ENCODE measurements around the gene DOHH. TPM values are rescaled to one million over a fixed set of nuclear protein-coding genes. Genes with fewer than 3 reads are reported as not detected.

DOHH gene
- polyA plus RNA-seq, 1 donor (not counting 4 experiments of a cell fraction or from before 2014, with no cell fraction given): 4.2 TPM

DNA sequence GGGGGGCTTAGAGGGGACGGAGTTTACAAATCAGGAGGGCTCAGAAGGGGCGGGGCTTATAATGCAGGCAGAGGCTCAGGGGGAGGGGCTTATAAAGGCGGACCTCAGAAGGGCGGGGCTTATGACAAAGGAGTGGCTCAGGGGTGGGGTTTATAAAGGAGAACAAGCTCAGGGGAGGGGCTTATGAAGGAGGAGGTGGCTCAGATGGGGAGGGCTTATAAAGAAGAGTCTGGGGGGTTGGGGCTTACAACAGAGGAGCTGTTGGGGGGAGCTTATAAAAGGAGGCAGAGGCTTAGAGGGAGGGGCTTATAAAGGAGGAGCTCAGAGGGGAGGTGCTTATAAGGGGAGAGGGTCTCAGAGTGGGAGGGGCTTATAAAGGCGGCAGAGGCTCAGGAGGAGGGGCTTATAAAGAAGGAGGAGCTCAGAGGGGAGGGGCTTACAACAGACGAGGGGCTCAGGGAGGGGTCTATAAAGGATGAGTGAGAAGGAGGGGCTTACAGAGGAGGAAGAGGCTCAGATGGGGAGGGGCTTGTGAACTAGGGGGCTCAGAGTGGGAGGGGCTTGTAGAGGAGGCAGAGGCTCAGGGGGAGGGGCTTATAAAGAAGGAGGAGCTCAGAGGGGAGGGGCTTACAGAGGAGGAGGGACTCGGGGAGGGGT, 21.2 kb downstream of the DOHH start:
- Histone ChIP-seq H3K27me3 (ENCODE audit: control insufficient read depth, extremely low read depth, insufficient read depth, low read length) (peaks cover 32% of the 10 kb centered on the region), H3K4me2 (ENCODE audit: control insufficient read depth, extremely low read depth, insufficient read depth, low read depth, low read length) (no peak overlapping the region), H3K9ac (ENCODE audit: control insufficient read depth, extremely low read depth, insufficient read depth, low read length) (no peak overlapping the region), H3K4me3 (ENCODE audit: control insufficient read depth in 2 of 3, extremely low read depth in 1 of 3, insufficient read depth in 2 of 3, low read depth in 1 of 3, low read length in 3 of 3) (no peak overlapping the region), H3K4me1 (ENCODE audit: control insufficient read depth, extremely low read depth, insufficient read depth, low read length) (no peaks in the 10 kb centered on the region), H3K27ac (ENCODE audit: control insufficient read depth, insufficient read depth, low read length) (no peak overlapping the region), H3K36me3 (ENCODE audit: control insufficient read depth in 2 of 2, extremely low read depth in 1 of 2, insufficient read depth in 2 of 2, low read length in 2 of 2) (no peaks in the 10 kb centered on the region), H4K20me1 (ENCODE audit: control insufficient read depth, extremely low read depth, insufficient read depth, low read length) (peaks cover 3% of the 10 kb centered on the region), H3K9me3 (ENCODE audit: control insufficient read depth, low read depth, low read length) (no peaks in the 10 kb centered on the region), H3K9me1 (ENCODE audit: control insufficient read depth, extremely low read depth, insufficient read depth, low read length) (no peaks in the 10 kb centered on the region), H2AFZ (ENCODE audit: control insufficient read depth, low read length) (no peak overlapping the region), H3K79me2 (ENCODE audit: control insufficient read depth, insufficient read depth, low read length) (no peaks in the 10 kb centered on the region)
- dilution Hi-C loops (cut with MboI; ENCODE audit: extremely low pct_ligation_motif_present, low sequenced_read_pairs): no loop called here
- no peak for TF ChIP-seq EZH2 (IDR thresholded peaks at IDR 0.05; ENCODE audit: low read length)
- TF ChIP-seq, protein P1, sequence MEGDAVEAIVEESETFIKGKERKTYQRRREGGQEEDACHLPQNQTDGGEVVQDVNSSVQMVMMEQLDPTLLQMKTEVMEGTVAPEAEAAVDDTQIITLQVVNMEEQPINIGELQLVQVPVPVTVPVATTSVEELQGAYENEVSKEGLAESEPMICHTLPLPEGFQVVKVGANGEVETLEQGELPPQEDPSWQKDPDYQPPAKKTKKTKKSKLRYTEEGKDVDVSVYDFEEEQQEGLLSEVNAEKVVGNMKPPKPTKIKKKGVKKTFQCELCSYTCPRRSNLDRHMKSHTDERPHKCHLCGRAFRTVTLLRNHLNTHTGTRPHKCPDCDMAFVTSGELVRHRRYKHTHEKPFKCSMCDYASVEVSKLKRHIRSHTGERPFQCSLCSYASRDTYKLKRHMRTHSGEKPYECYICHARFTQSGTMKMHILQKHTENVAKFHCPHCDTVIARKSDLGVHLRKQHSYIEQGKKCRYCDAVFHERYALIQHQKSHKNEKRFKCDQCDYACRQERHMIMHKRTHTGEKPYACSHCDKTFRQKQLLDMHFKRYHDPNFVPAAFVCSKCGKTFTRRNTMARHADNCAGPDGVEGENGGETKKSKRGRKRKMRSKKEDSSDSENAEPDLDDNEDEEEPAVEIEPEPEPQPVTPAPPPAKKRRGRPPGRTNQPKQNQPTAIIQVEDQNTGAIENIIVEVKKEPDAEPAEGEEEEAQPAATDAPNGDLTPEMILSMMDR (optimal IDR thresholded peaks at IDR 0.05 in 1 of 3, IDR thresholded peaks at IDR 0.05 in 1 of 3, conservative IDR thresholded peaks at IDR 0.05 in 1 of 3; ENCODE audit: extremely low read depth in 1 of 3, insufficient read depth in 2 of 3, low read length in 3 of 3): no peak
- DNase-seq (ENCODE audit: low read depth, low spot score) (no peak), FAIRE-seq (no peak)

GRCh38 chr19:3478409-3479176, 21.9 kb downstream of the DOHH start:
- H3K27ac ChIP-seq (ENCODE audit: control insufficient read depth, insufficient read depth, low read length): no peak overlapping the region
- H2AFZ ChIP-seq (ENCODE audit: control insufficient read depth, low read length): no peak overlapping the region
- no peak overlapping the region for H3K4me2 ChIP-seq (ENCODE audit: control insufficient read depth, extremely low read depth, insufficient read depth, low read depth, low read length)
- no peaks in the 10 kb centered on the region for H3K79me2 ChIP-seq (ENCODE audit: control insufficient read depth, insufficient read depth, low read length)
- DNase-seq (ENCODE audit: low read depth, low spot score) (no peak), FAIRE-seq (no peak)
- H3K4me3 ChIP-seq (ENCODE audit: control insufficient read depth in 2 of 3, extremely low read depth in 1 of 3, insufficient read depth in 2 of 3, low read depth in 1 of 3, low read length in 3 of 3): no peak overlapping the region
- no peaks in the 10 kb centered on the region for H3K4me1 ChIP-seq (ENCODE audit: control insufficient read depth, extremely low read depth, insufficient read depth, low read length)
- no peak overlapping the region for H3K9ac ChIP-seq (ENCODE audit: control insufficient read depth, extremely low read depth, insufficient read depth, low read length)
- peaks cover 35% of the 10 kb centered on the region for H3K27me3 ChIP-seq (ENCODE audit: control insufficient read depth, extremely low read depth, insufficient read depth, low read length)
- H3K9me1 ChIP-seq (ENCODE audit: control insufficient read depth, extremely low read depth, insufficient read depth, low read length): no peaks in the 10 kb centered on the region
- H4K20me1 ChIP-seq (ENCODE audit: control insufficient read depth, extremely low read depth, insufficient read depth, low read length): peaks cover 3% of the 10 kb centered on the region
- no peaks in the 10 kb centered on the region for H3K36me3 ChIP-seq (ENCODE audit: control insufficient read depth in 2 of 2, extremely low read depth in 1 of 2, insufficient read depth in 2 of 2, low read length in 2 of 2)
- H3K9me3 ChIP-seq (ENCODE audit: control insufficient read depth, low read depth, low read length): no peaks in the 10 kb centered on the region
- dilution Hi-C loops (cut with MboI; ENCODE audit: extremely low pct_ligation_motif_present, low sequenced_read_pairs): no loop called here
- TF ChIP-seq EZH2 (IDR thresholded peaks at IDR 0.05; ENCODE audit: low read length): no peak
- TF ChIP-seq, protein P1 (optimal IDR thresholded peaks at IDR 0.05 in 1 of 3, IDR thresholded peaks at IDR 0.05 in 1 of 3, conservative IDR thresholded peaks at IDR 0.05 in 1 of 3; ENCODE audit: extremely low read depth in 1 of 3, insufficient read depth in 2 of 3, low read length in 3 of 3): no peak

All from keratinocyte (primary cell).